ENCODE data around the gene MRPS14.

- TF ChIP-seq CTCF (IDR thresholded peaks at IDR 0.05) (no peak), POLR2A (IDR thresholded peaks at IDR 0.05) (no peak)
Measured at GRCh38 chr1:174965362-174966007, 57.7 kb downstream of the MRPS14 start.
